Stomach (tissue), 9 donors: ENCODE measurements around the gene RPTOR. TPM values are rescaled to one million over a fixed set of nuclear protein-coding genes. Genes with fewer than 3 reads are reported as not detected.

Experiments
- DNase-seq, 2 donors: peaks; one replicate each; pipeline versions ENCODE4 v3.0.0 to v3.0.0-alpha.2; 2013 to 2019
- H3K27ac ChIP-seq, 5 donors: fragments of 200-600 bp in 4 of 5; sonication (generic) in 4 of 5; one replicate each; pipeline ENCODE4 v1.5.1; 2013 to 2019; ENCODE audit warnings: mild to moderate bottlenecking in 1 of 5, moderate library complexity in 1 of 5
- H3K27me3 ChIP-seq, 3 donors: fragments of 200-600 bp; sonication (generic); one replicate each; pipeline ENCODE4 v1.5.1; 2017 to 2019; ENCODE audit warnings: mixed run types in 1 of 3
- H3K36me3 ChIP-seq, 4 donors: fragments of 200-600 bp; sonication (generic); 1 replicate in 3 of 4; 2 replicates in 1 of 4; pipeline ENCODE4 v1.5.1; 2016 to 2019
- H3K4me1 ChIP-seq, 4 donors: fragments of 200-600 bp; sonication (generic); one replicate each; pipeline ENCODE4 v1.5.1; 2016 to 2019
- H3K4me3 ChIP-seq, 4 donors: fragments of 200-600 bp; sonication (generic) in 3 of 4; one replicate each; pipeline ENCODE4 v1.5.1; 2016 to 2019; ENCODE audit warnings: mild to moderate bottlenecking in 1 of 4
- H3K9me3 ChIP-seq, 4 donors: fragments of 200-600 bp; sonication (generic); one replicate each; pipeline ENCODE4 v1.5.1; 2016 to 2019
- EP300 ChIP-seq: sonication (generic); formaldehyde crosslinking; IDR thresholded peaks from one replicate; pipeline ENCODE4 v1.6.1; 2017; ENCODE audit warnings: antibody characterized with exemption
- POLR2A ChIP-seq, 4 donors: fragments of 450-650 bp; IDR thresholded peaks; one replicate each; pipeline ENCODE4 v1.6.1; 2016; ENCODE audit warnings: antibody characterized with exemption in 4 of 4, control low read depth in 2 of 4, mild to moderate bottlenecking in 1 of 4, moderate library complexity in 1 of 4
- POLR2AphosphoS5 ChIP-seq, 3 donors: sonication (generic); formaldehyde crosslinking; IDR thresholded peaks; one replicate each; pipeline ENCODE4 v1.6.1; 2016; ENCODE audit warnings: antibody characterized with exemption in 3 of 3
- WGBS, 5 donors: extraction: QIAGEN DNeasy Blood & Tissue Kit in 3 of 5; methylation state at CpG; one replicate each; pipeline versions ENCODE4 v1.1.5 to v1.1.7; 2013 to 2018; 5-methylcytosine and 5-hydroxymethylcytosine counted together
- intact Hi-C: fragments of 100-400 bp; cut with DNase I; formaldehyde crosslinking; loops from one replicate; pipeline ENCODE4 v1.15.1; 2023; ENCODE audit warnings: low total_unique reads
- polyA plus RNA-seq, 3 donors: library from polyadenylated mRNA; stranded (reverse); fragments of 200-250 nt; gene quantifications; one replicate each; pipeline ENCODE4 v1.2.3, GENCODE V29; 2013
- total RNA-seq, 5 donors: library from RNA; depleted of rRNA; stranded (reverse); fragments of >200 nt; gene quantifications; one replicate each; pipeline versions ENCODE4 v1.1.0 to v1.2.3, GENCODE V29; 2014 to 2016
- TF ChIP-seq, protein P1 (sequence below), 7 experiments: fragments of 450-650 bp in 4 of 7; fragments of 200-600 bp in 3 of 7; sonication (generic) in 3 of 7; IDR thresholded peaks; one replicate each; pipeline ENCODE4 v1.5.1; 2016 to 2019; ENCODE audit warnings: antibody characterized with exemption in 7 of 7, control low read depth in 2 of 7, mild to moderate bottlenecking in 1 of 7
- donor health status: healthy with polysubstance abuse.
- donor health status: Bipolar disorder and iron deficiency.
- donor health status: healthy.

The RPTOR gene
- total and polyA plus RNA-seq, 8 donors: 3.8 to 103 (median 19.3) TPM

DNA sequence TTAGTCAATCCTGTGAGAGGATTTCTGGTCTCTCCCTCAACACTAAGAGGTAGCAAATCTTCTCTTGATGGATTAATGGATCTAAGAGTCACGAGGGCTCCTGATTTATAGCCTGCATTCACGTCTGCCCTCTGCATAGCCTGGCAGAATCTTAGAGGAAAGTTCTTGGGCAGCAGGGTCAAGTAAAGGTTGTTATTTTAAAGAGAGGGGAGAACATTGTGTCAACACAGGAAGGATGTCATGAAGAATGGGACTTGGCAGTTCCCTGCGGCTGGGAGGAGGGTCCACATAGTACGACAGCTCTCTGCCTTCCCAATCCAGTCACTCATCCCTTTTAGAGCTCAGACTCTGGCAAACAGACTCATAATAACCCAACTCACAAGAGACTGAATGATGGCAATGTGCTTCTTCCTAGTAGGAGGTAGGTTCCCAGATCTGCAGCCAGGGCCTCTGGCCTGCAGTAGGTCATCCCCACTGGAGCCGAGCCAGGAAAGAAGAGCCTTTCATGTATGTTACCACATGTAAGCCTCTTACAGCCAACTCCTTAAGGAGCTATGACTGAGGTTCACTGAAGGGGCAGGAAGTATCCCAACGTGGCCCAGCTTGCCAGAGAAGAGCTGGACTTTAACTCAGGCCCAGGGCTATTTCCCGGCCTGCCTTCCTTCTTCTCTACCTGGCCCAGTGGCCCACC lies 25.4 kb upstream of the RPTOR start:
- TF ChIP-seq EP300: no peak
- TF ChIP-seq POLR2AphosphoS5 (IDR thresholded peaks at IDR 0.05): no peak
- TF ChIP-seq POLR2A (IDR thresholded peaks at IDR 0.05): no peak
- TF ChIP-seq, protein P1, sequence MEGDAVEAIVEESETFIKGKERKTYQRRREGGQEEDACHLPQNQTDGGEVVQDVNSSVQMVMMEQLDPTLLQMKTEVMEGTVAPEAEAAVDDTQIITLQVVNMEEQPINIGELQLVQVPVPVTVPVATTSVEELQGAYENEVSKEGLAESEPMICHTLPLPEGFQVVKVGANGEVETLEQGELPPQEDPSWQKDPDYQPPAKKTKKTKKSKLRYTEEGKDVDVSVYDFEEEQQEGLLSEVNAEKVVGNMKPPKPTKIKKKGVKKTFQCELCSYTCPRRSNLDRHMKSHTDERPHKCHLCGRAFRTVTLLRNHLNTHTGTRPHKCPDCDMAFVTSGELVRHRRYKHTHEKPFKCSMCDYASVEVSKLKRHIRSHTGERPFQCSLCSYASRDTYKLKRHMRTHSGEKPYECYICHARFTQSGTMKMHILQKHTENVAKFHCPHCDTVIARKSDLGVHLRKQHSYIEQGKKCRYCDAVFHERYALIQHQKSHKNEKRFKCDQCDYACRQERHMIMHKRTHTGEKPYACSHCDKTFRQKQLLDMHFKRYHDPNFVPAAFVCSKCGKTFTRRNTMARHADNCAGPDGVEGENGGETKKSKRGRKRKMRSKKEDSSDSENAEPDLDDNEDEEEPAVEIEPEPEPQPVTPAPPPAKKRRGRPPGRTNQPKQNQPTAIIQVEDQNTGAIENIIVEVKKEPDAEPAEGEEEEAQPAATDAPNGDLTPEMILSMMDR (IDR thresholded peaks at IDR 0.05): no peak
- intact Hi-C loops: no loop called here
- H3K27me3 ChIP-seq: peaks cover 0 to 6% (median 5%) of the 10 kb centered on the region in 3 donors

GRCh38 chr17:80520810-80521455 lies 23.7 kb upstream of the RPTOR start:
- H3K36me3 ChIP-seq: no peaks in the 10 kb centered on the region
- TF ChIP-seq, protein P1 (IDR thresholded peaks at IDR 0.05): no peak
- no peak for TF ChIP-seq POLR2AphosphoS5 (IDR thresholded peaks at IDR 0.05)
- TF ChIP-seq EP300: no peak
- TF ChIP-seq POLR2A (IDR thresholded peaks at IDR 0.05): no peak
- 47 to 56% (median 53%) methylated on average over 10 of the region's 10 CpGs for WGBS, 5 donors
- peaks cover 0 to 19% (median 0%) of the 10 kb centered on the region in 4 donors for H3K4me1 ChIP-seq
- H3K9me3 ChIP-seq: peaks cover 0 to 3% (median 0%) of the 10 kb centered on the region in 4 donors
- no peak overlapping the region for H3K27ac ChIP-seq
- H3K4me3 ChIP-seq: no peak overlapping the region
- intact Hi-C loops: no loop called here
- peaks cover 0 to 7% (median 6%) of the 10 kb centered on the region in 3 donors for H3K27me3 ChIP-seq
- no peak for DNase-seq

More for the DNA sequence above, 25.4 kb upstream of the RPTOR start:
- Histone ChIP-seq H3K9me3 (peaks cover 0 to 3% (median 0%) of the 10 kb centered on the region in 4 donors), H3K4me3 (no peak overlapping the region), H3K27ac (no peak overlapping the region), H3K4me1 (peaks cover 0 to 10% (median 0%) of the 10 kb centered on the region in 4 donors), H3K36me3 (no peaks in the 10 kb centered on the region)
- DNase-seq: no peak
- whole genome bisulfite sequencing, 5 donors: 38 to 45% (median 40%) methylated on average over 7 of the region's 7 CpGs

DNA sequence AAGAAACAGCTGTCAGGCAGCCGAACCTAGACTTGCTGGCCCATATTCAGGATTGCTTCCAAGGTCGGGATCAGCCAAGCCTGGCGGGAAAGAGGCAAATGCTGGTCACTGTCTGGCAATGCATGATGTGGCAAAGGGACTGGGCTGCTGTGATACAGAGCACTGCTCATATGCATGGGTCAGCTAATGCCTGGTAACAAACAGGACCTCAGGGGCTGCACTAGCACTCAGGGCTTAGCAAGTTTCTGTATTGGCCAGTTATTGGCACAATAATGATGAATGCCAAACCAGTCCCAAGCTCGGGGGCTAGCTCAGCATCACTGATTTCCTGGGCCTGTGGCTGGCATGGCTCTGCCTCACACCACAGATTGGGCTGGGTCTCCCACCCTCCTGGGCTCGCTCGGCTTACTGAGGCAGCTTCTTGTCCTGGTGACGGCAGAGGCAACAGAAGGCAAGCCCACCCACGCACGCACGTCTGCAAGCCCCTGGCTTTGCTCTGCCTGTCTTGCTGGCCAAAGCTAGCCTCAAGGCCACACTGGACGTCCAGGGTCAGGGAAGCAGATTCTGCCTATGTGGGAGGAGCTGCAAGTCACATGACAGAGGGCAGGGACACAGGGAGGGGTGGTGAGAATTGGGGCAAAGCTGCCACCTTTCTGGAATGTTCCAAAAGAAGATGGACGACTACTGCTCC lies 21.4 kb upstream of the RPTOR start:
- no peak for DNase-seq
- peaks cover 0 to 19% (median 0%) of the 10 kb centered on the region in 4 donors for H3K4me1 ChIP-seq
- intact Hi-C loops: no loop called here
- TF ChIP-seq POLR2A (IDR thresholded peaks at IDR 0.05): no peak
- no peak for TF ChIP-seq EP300
- TF ChIP-seq, protein P1 (IDR thresholded peaks at IDR 0.05): no peak
- no peak for TF ChIP-seq POLR2AphosphoS5 (IDR thresholded peaks at IDR 0.05)
- H3K27ac ChIP-seq: peak overlapping the region in 1 of 5 donors; percentile 62
- H3K36me3 ChIP-seq: no peaks in the 10 kb centered on the region
- peaks cover 0 to 3% (median 0%) of the 10 kb centered on the region in 4 donors for H3K9me3 ChIP-seq
- WGBS, 5 donors: 73 to 83% (median 81%) methylated on average over 11 to 12 of the region's 12 CpGs
- no peak overlapping the region for H3K4me3 ChIP-seq
- H3K27me3 ChIP-seq: peaks cover 0 to 23% (median 22%) of the 10 kb centered on the region in 3 donors
